Ishikawa (cell line): ENCODE measurements around the gene ELP5.

Experiments used
- CEBPB ChIP-seq: IDR thresholded peaks from 2 replicates; pipeline ENCODE4 v1.6.1; 2012
- CREB1 ChIP-seq: IDR thresholded peaks from 2 replicates; pipeline ENCODE4 v1.6.1; 2012; ENCODE audit warnings: low read depth
- EGR1 ChIP-seq: IDR thresholded peaks from 2 replicates; pipeline ENCODE4 v1.6.1; 2012
- EP300 ChIP-seq: IDR thresholded peaks from 2 replicates; pipeline ENCODE4 v1.6.1; 2012; ENCODE audit warnings: borderline replicate concordance
- FOXM1 ChIP-seq: IDR thresholded peaks from 2 replicates; pipeline ENCODE4 v1.6.1; 2012; ENCODE audit warnings: low read depth, borderline replicate concordance
- NFIC ChIP-seq: IDR thresholded peaks from 2 replicates; pipeline ENCODE4 v1.6.1; 2012
- RAD21 ChIP-seq: IDR thresholded peaks from 2 replicates; pipeline ENCODE4 v1.6.1; 2012; ENCODE audit warnings: low read depth
- TAF1 ChIP-seq: IDR thresholded peaks from 2 replicates; pipeline ENCODE4 v1.6.1; 2012; ENCODE audit warnings: low read depth, mild to moderate bottlenecking
- TCF12 ChIP-seq: IDR thresholded peaks from 2 replicates; pipeline ENCODE4 v1.6.1; 2012; ENCODE audit warnings: low read depth
- TEAD4 ChIP-seq: IDR thresholded peaks from 2 replicates; pipeline ENCODE4 v1.6.1; 2012
- YY1 ChIP-seq: IDR thresholded peaks from 2 replicates; pipeline ENCODE4 v1.6.1; 2012; ENCODE audit warnings: low read depth
- ZBTB7A ChIP-seq: IDR thresholded peaks from 2 replicates; pipeline ENCODE4 v1.6.1; 2012; ENCODE audit warnings: low read depth
- TF ChIP-seq, protein P1 (sequence below): IDR thresholded peaks from 2 replicates; pipeline ENCODE4 v1.6.1; 2012
- TF ChIP-seq, protein P2 (sequence below): IDR thresholded peaks from 2 replicates; pipeline ENCODE4 v1.6.1; 2012
- TF ChIP-seq, protein P3 (sequence below): IDR thresholded peaks from 2 replicates; pipeline ENCODE4 v1.6.1; 2012; ENCODE audit warnings: low read depth, mild to moderate bottlenecking

The ELP5 gene

DNA sequence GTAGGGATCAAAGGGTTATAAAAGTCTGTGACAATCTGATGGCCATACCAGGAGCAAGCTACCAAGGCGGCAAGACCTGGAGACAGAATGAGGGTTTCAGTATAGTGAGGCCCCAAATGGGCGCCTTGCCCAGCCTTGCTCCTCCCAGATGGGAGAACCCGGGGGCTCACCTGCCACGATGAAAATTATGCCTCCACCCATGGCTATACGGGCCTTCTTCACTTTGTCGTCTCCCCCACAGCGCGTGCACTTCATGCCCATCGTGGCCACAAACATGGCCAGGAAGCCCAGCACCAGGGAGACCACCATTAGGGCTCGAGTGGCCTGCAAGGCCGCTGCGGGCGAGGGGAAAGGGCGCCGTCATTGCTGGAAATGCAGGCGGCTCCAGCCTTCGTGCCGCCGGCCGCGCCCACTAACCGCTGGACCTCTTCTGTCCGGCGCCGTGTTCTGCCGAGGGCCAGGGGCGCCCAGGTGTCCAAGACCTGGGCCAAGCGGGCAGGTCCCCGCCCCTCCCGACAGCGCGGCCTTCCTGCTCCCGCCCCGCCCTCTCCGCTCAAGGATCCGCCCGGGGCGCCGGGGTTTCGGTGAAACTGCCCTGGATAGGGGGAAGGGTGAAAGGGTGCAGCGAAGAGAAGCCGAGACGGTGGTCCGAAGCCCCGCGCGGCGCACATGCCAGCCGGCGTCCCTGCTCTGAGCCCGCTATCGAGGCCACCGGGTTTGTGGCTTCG is 8.8 kb downstream of the ELP5 start:
- TF ChIP-seq, protein P1, sequence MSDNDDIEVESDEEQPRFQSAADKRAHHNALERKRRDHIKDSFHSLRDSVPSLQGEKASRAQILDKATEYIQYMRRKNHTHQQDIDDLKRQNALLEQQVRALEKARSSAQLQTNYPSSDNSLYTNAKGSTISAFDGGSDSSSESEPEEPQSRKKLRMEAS = 0 out of 2 replicates have a peak, but pooled peaks have one; percentile 39
- TF ChIP-seq NFIC (no peak), TEAD4 (no peak), EP300 (no peak), CEBPB (no peak), TAF1 (peak; percentile 46), RAD21 (no peak), YY1 (no peak), EGR1 (no peak), ZBTB7A (peak; percentile 56; the same call in 1 of the 2 replicates), TCF12 (peak; percentile 30; the same call in 1 of the 2 replicates), FOXM1 (no peak), CREB1 (no peak)
- TF ChIP-seq, protein P2, sequence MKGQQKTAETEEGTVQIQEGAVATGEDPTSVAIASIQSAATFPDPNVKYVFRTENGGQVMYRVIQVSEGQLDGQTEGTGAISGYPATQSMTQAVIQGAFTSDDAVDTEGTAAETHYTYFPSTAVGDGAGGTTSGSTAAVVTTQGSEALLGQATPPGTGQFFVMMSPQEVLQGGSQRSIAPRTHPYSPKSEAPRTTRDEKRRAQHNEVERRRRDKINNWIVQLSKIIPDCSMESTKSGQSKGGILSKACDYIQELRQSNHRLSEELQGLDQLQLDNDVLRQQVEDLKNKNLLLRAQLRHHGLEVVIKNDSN = no peak
- TF ChIP-seq, protein P3, sequence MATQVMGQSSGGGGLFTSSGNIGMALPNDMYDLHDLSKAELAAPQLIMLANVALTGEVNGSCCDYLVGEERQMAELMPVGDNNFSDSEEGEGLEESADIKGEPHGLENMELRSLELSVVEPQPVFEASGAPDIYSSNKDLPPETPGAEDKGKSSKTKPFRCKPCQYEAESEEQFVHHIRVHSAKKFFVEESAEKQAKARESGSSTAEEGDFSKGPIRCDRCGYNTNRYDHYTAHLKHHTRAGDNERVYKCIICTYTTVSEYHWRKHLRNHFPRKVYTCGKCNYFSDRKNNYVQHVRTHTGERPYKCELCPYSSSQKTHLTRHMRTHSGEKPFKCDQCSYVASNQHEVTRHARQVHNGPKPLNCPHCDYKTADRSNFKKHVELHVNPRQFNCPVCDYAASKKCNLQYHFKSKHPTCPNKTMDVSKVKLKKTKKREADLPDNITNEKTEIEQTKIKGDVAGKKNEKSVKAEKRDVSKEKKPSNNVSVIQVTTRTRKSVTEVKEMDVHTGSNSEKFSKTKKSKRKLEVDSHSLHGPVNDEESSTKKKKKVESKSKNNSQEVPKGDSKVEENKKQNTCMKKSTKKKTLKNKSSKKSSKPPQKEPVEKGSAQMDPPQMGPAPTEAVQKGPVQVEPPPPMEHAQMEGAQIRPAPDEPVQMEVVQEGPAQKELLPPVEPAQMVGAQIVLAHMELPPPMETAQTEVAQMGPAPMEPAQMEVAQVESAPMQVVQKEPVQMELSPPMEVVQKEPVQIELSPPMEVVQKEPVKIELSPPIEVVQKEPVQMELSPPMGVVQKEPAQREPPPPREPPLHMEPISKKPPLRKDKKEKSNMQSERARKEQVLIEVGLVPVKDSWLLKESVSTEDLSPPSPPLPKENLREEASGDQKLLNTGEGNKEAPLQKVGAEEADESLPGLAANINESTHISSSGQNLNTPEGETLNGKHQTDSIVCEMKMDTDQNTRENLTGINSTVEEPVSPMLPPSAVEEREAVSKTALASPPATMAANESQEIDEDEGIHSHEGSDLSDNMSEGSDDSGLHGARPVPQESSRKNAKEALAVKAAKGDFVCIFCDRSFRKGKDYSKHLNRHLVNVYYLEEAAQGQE = no peak

DNA sequence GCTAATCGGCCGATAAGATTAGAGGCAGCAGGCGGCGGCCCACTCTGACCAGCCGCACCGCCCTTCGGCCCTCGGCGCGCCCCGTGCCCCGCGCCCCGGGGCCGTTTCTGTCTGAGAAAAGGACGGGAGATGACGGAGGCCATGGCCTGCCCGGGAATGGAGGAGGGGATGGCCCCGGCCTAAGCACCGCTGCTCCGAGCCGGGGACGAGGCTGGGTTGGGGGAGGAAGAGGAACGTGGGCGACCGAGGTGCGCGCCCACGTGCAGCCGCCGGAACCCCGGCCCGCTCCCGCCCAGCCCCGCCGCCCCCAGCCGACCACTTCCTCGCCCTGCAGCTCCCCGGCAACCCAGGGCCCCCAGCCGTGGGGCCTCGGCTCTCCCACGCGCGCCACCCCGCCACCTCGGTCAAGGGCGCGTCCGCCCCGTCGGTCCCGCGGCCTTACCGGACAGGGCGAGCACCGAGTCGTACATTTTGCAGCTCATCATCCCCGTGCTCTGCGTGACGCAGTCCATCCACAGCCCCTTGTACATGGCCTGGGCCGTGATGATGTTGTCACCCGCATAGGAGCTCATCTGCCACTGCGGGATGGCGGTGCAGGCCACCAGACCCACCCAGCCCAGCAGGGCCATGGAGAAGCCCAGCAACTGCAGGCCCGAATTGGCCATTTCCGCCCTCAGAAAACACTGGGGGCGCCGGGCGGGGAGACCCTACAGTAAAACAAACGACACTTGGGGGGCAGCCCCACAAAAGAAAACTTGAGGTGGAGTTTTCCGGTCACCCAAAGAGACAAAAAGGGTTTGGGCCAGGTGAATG is 9.6 kb downstream of the ELP5 start:
- TF ChIP-seq, protein P1 = 0 out of 2 replicates have a peak, but pooled peaks have one; percentile 35
- TF ChIP-seq TCF12 = no peak; the same call in 1 of the 2 replicates
- TF ChIP-seq YY1 = 0 out of 2 replicates have a peak, but pooled peaks have one; percentile 31

DNA sequence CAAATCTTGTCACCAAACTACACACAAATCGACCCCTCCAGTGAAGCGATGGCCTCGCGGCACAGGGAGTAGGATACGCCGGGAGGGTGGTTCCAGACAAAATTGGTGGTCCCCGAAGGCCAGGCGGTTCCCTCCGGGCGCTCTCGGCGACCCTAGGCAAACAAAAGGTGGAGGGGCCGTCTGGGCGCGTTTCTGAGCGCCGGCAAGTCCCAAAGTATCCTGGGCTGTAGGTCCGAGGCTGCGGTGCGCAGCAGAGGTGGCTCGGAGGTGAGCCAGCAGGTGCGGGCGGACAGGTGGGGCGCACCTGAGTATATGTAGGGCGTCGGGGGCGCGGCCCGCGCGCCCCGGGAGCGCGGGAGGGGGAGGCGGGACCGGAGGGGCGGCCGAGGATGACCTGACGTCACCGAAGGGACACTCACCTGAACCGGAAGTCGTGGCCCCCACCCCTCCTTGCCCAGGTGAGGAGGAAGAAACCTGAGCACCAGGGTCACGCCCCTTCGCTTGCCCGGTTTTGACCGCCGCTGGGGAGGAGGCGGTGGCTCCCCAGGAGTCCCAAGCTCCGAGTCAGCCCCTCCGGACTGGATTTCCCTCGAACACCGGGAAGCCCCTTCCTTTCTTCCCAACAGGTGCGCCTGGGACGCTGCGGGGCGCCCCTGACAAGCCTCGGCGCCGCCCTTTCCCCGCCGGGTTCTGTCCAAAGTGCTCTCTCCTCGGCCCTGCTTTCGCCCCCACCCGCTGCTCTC is 10.3 kb downstream of the ELP5 start, which contains the start of gene CLDN7:
Gene CLDN7 (minus strand): TSS at position 287 of the 743 bp plus-strand sequence. CDS start 435 bp downstream, outside the sequence.
- TF ChIP-seq ZBTB7A = no peak; the same call in 1 of the 2 replicates
- peak; percentile 76 for TF ChIP-seq TAF1
- no peak for TF ChIP-seq RAD21
- TF ChIP-seq TCF12 = peak; percentile 80; the same call in 1 of the 2 replicates
- TF ChIP-seq, protein P2 = 0 out of 2 replicates have a peak, but pooled peaks have one; percentile 11
- TF ChIP-seq, protein P1 = peak; percentile 76
- no peak for TF ChIP-seq NFIC
- peak; percentile 68 for TF ChIP-seq CREB1
- peak; percentile 17; the same call in 1 of the 2 replicates for TF ChIP-seq TEAD4
- TF ChIP-seq EP300 = peak; percentile 48; the same call in 1 of the 2 replicates
- TF ChIP-seq CEBPB = no peak; the same call in 1 of the 2 replicates

DNA sequence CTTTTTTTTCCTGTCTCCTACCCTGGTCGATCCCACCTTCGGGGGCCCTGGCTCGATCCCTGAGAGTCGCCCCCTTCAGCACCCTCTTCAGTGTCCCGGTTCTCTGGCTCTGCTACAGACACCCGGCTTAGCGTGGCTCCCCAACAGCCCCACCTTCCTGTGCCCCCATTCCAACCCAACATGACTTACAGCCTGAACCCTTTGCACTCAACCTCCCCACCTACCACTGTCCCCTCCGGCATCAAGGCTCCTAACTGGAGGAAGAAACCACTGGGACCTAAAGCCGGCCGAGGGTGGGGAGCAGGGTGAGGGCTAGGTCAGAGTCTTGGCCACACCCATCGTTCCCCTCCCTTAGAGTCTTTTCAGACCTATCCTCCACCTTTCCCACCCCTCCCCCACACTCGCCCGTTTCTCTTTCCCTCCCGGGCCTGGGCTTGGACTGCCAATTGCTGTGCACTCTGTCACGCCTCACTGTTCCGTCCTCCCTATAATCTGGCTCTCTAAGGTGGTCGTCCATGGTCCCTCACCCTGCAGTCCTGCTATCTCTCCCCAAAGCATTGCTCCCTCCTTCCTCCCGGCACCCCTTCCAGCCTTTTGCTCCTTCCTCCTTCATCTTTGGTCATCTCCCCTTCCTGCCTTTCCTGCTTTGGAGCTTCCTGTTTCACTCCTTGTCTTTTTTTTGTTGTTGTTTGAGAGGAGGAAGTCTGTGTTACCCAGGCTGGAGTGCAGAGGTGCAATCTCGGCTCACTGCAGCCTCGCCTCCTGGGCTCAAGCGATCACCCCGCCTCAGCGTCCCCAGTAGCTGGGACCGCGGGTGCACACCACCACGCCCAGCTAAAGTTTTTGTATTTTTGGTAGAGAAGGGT is 11.2 kb downstream of the ELP5 start:
- 0 out of 2 replicates have a peak, but pooled peaks have one; percentile 51 for TF ChIP-seq ZBTB7A
- TF ChIP-seq, protein P3 = no peak
